Hepatocyte (in vitro differentiated cells): ENCODE data around the gene NAV2. TPM values are rescaled to one million over a fixed set of nuclear protein-coding genes. Genes with fewer than 3 reads are reported as not detected.

Experiments
- DNase-seq: peaks from one replicate; pipeline ENCODE4 v3.0.0-alpha.2; 2016; ENCODE audit warnings: low spot score
- H2AFZ ChIP-seq: fragments of 200-600 bp; sonication (generic); 2 replicates; pipeline ENCODE4 v1.6.0; 2016; ENCODE audit warnings: antibody characterized with exemption, mild to moderate bottlenecking
- H3K27ac ChIP-seq: fragments of 200-600 bp; sonication (generic); 2 replicates; pipeline ENCODE4 v1.5.1; 2016; ENCODE audit warnings: mild to moderate bottlenecking
- H3K27me3 ChIP-seq: fragments of 200-600 bp; sonication (generic); 2 replicates; pipeline ENCODE4 v1.6.1; 2016
- H3K36me3 ChIP-seq: fragments of 200-600 bp; sonication (generic); replicated peaks from 2 replicates; pipeline ENCODE4 v1.5.1; 2016; ENCODE audit warnings: low read depth; ENCODE audit not compliant: insufficient read depth
- H3K4me1 ChIP-seq: fragments of 200-600 bp; sonication (generic); 2 replicates; pipeline ENCODE4 v1.5.1; 2016; ENCODE audit warnings: mild to moderate bottlenecking, moderate library complexity; ENCODE audit not compliant: insufficient read depth
- H3K4me2 ChIP-seq: fragments of 200-600 bp; sonication (generic); 2 replicates; pipeline ENCODE4 v1.6.0; 2016
- H3K4me3 ChIP-seq: fragments of 200-600 bp; sonication (generic); 2 replicates; pipeline ENCODE4 v1.5.1; 2016; ENCODE audit warnings: mild to moderate bottlenecking
- H3K79me2 ChIP-seq: fragments of 200-600 bp; sonication (generic); 2 replicates; pipeline ENCODE4 v1.6.0; 2017; ENCODE audit warnings: mild to moderate bottlenecking
- H3K9me2 ChIP-seq: fragments of 200-600 bp; sonication (generic); replicated peaks from 2 replicates; pipeline ENCODE4 v1.6.0; 2017; ENCODE audit warnings: mild to moderate bottlenecking; ENCODE audit not compliant: insufficient read depth
- H3K9me3 ChIP-seq: fragments of 200-600 bp; sonication (generic); 2 replicates; pipeline ENCODE4 v1.5.1; 2016; ENCODE audit warnings: low read depth, mild to moderate bottlenecking
- H4K20me1 ChIP-seq: fragments of 200-600 bp; sonication (generic); 2 replicates; pipeline ENCODE4 v1.6.0; 2016; ENCODE audit warnings: mild to moderate bottlenecking; ENCODE audit not compliant: insufficient read depth, poor library complexity, severe bottlenecking
- CTCF ChIP-seq: fragments of 200-600 bp; sonication (generic); IDR thresholded peaks from 2 replicates; pipeline ENCODE4 v1.5.1; 2016; ENCODE audit warnings: antibody characterized with exemption, mild to moderate bottlenecking; ENCODE audit not compliant: poor library complexity
- EZH2 ChIP-seq: fragments of 200-600 bp; sonication (generic); IDR thresholded peaks from 2 replicates; pipeline ENCODE4 v1.6.1; 2016; ENCODE audit warnings: antibody characterized with exemption, mild to moderate bottlenecking, borderline replicate concordance
- EZH2phosphoT487 ChIP-seq: fragments of 200-600 bp; sonication (generic); IDR thresholded peaks from one replicate; pipeline ENCODE4 v1.6.1; 2018; ENCODE audit warnings: antibody characterized with exemption, mild to moderate bottlenecking, low read depth, moderate library complexity; ENCODE audit not compliant: unreplicated experiment, severe bottlenecking
- WGBS: methylation state at CpG from one replicate; pipeline ENCODE4 v1.1.6; 2016; ENCODE audit warnings: low lambda C conversion rate; ENCODE audit errors: missing lambda C conversion rate; 5-methylcytosine and 5-hydroxymethylcytosine counted together
- polyA plus RNA-seq: library from polyadenylated mRNA; unstranded; fragments of >200 nt; fragmentation: Nextera tagmentation; extraction: Ambion mirVana; gene quantifications from 2 replicates; pipeline ENCODE4 v1.2.1, GENCODE V29; 2016
- total RNA-seq: library from RNA; depleted of rRNA; stranded (reverse); fragments of >200 nt; gene quantifications from 2 replicates; pipeline ENCODE4 v1.2.3, GENCODE V29; 2014

NAV2 gene
- total and polyA plus RNA-seq, 2 experiments from 2014 or later: 23.7 to 30.8 TPM

GRCh38 chr11:19800714-19801519, 88.3 kb downstream of the NAV2 start:
- no peak overlapping the region for H2AFZ ChIP-seq
- no peak overlapping the region for H3K4me3 ChIP-seq
- TF ChIP-seq EZH2phosphoT487: no peak
- H4K20me1 ChIP-seq: no peaks in the 10 kb centered on the region
- H3K27ac ChIP-seq: peak overlapping the region; percentile 62
- H3K27me3 ChIP-seq: no peaks in the 10 kb centered on the region
- peaks cover 63% of the 10 kb centered on the region for H3K79me2 ChIP-seq
- H3K9me3 ChIP-seq: no peaks in the 10 kb centered on the region
- 44% methylated on average over 4 of the region's 4 CpGs for WGBS
- no peaks in the 10 kb centered on the region for H3K9me2 ChIP-seq
- H3K4me2 ChIP-seq: no peak overlapping the region
- no peaks in the 10 kb centered on the region for H3K36me3 ChIP-seq
- DNase-seq: no peak
- H3K4me1 ChIP-seq: peaks cover 53% of the 10 kb centered on the region

GRCh38 chr11:19802773-19803293, 90.2 kb downstream of the NAV2 start:
- Histone ChIP-seq H3K4me3 (no peak overlapping the region), H2AFZ (no peak overlapping the region), H3K4me1 (peaks cover 52% of the 10 kb centered on the region), H3K79me2 (peaks cover 50% of the 10 kb centered on the region), H3K36me3 (no peaks in the 10 kb centered on the region), H4K20me1 (no peaks in the 10 kb centered on the region), H3K4me2 (no peak overlapping the region), H3K9me3 (no peaks in the 10 kb centered on the region), H3K27me3 (no peaks in the 10 kb centered on the region), H3K27ac (peak overlapping the region; percentile 61), H3K9me2 (no peaks in the 10 kb centered on the region)
- WGBS: 64% methylated on average over 4 of the region's 4 CpGs
- DNase-seq: no peak
- TF ChIP-seq EZH2phosphoT487: no peak
- TF ChIP-seq CTCF: no peak
- TF ChIP-seq EZH2: no peak

- H3K79me2 ChIP-seq: peaks cover 50% of the 10 kb centered on the region
- H3K27ac ChIP-seq: peak overlapping the region; percentile 66
- no peaks in the 10 kb centered on the region for H3K9me3 ChIP-seq
- no peak for TF ChIP-seq CTCF
- no peak for TF ChIP-seq EZH2
- TF ChIP-seq EZH2phosphoT487: no peak
- no peak overlapping the region for H3K4me2 ChIP-seq
- H4K20me1 ChIP-seq: no peaks in the 10 kb centered on the region
- H3K9me2 ChIP-seq: no peaks in the 10 kb centered on the region
- no peaks in the 10 kb centered on the region for H3K27me3 ChIP-seq
- H3K36me3 ChIP-seq: no peaks in the 10 kb centered on the region
- DNase-seq: peak; percentile 34
- no peak overlapping the region for H2AFZ ChIP-seq
- WGBS: 43% methylated on average over 3 of the region's 3 CpGs
- H3K4me1 ChIP-seq: peaks cover 47% of the 10 kb centered on the region
- H3K4me3 ChIP-seq: no peak overlapping the region
Observed at GRCh38 chr11:19803506-19803998, 90.9 kb downstream of the NAV2 start.

GRCh38 chr11:19805376-19805775, 92.7 kb downstream of the NAV2 start:
- H3K4me3 ChIP-seq: no peak overlapping the region
- no peak overlapping the region for H3K4me2 ChIP-seq
- TF ChIP-seq EZH2phosphoT487: no peak
- TF ChIP-seq CTCF: no peak
- TF ChIP-seq EZH2: no peak
- H3K27me3 ChIP-seq: no peaks in the 10 kb centered on the region
- no peak for DNase-seq
- no peaks in the 10 kb centered on the region for H3K36me3 ChIP-seq
- H3K9me3 ChIP-seq: no peaks in the 10 kb centered on the region
- no peaks in the 10 kb centered on the region for H3K9me2 ChIP-seq
- no peak overlapping the region for H2AFZ ChIP-seq
- H3K27ac ChIP-seq: no peak overlapping the region
- 41% methylated on average over 5 of the region's 5 CpGs for WGBS
- H3K4me1 ChIP-seq: peaks cover 39% of the 10 kb centered on the region
- peaks cover 59% of the 10 kb centered on the region for H3K79me2 ChIP-seq
- no peaks in the 10 kb centered on the region for H4K20me1 ChIP-seq
